A549 treated with AZD9567 at 1 μM for 4 hours (cell line): ENCODE results near the gene AGRN. TPM values are rescaled to one million over a fixed set of nuclear protein-coding genes. Genes with fewer than 3 reads are reported as not detected.

Experiments used
- total RNA-seq: library from RNA; stranded (reverse); fragments of 200-300 nt; extraction: Qiagen RNA extraction; gene quantifications from 5 replicates; pipeline ENCODE4 v1.2.3, GENCODE V29; 2022; ENCODE audit not compliant: insufficient read depth

The AGRN gene
- 89.2 to 121 TPM (median 120 TPM) in 5 replicates for total RNA-seq

GRCh38 chr1:1020000-1020404 lies at the start of gene AGRN:
Gene AGRN (plus strand): TSS chr1:1020120. CDS start chr1:1020173, 53 bp downstream.

GRCh38 chr1:981955-982558 lies 37.9 kb upstream of the AGRN start, which contains the start of gene PERM1:
Gene PERM1 (minus strand): TSS chr1:982093. CDS start chr1:981029, 1,064 bp downstream.

GRCh38 chr1:999725-1000356 lies 20.1 kb upstream of the AGRN start, which contains the start of gene HES4:
Gene HES4 (minus strand): TSS chr1:1000097. CDS start chr1:999973, 124 bp downstream.

DNA sequence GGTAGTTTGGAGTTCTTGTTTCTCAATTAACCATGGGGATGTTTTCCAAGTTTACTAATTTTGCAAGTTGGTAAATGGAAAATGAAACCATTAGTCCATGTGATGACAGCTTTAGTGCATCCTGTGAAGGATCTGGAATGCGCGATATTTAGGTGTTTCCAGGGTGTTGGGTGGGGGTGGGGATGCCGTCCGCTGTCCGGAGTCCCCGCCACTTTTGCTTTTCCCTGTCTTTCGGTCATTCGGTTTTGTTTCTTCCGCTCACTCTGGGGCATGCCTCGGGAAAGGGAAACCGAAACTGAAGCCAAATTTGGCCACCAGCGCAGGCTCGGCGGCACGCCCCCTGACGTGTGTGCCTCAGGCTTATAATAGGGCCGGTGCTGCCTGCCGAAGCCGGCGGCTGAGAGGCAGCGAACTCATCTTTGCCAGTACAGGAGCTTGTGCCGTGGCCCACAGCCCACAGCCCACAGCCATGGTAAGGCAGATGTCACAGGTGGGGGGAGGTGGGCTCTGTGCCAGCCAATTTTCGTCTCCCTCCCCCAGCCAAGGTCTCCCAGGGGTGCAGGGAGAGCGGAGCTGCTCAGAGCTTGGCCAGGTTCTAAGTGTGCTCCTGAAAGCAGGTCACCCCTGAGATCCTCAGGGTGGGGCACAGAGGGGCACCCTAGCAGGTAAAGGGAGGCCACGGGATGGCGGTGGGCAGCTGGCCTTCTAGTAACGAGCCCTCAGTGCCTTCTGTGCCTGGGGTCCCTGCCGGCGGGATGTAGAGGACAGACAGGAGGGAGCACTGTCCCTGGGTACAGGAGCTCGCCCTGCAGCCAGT lies 6.6 kb upstream of the AGRN start, which contains the start of gene ISG15:
ISG15 (plus strand) TSS at position 393 of the 817 bp plus-strand sequence; CDS start at position 470, 77 bp downstream.

GRCh38 chr1:1073743-1074587 lies 54.0 kb downstream of the AGRN start, which contains the start of gene RNF223:
Gene RNF223 (minus strand): TSS chr1:1074306. CDS start chr1:1072566, 1,740 bp downstream.

Other genes with a start within 250 kb of the AGRN start
- 12.9 to 25.0 TPM (median 23.4 TPM) in 5 replicates for gene SAMD11, start 96.2 kb upstream of the AGRN start, total RNA-seq
- gene NOC2L, start 60.9 kb upstream of the AGRN start, total RNA-seq, result 68.1 to 93.1 TPM (median 85.3 TPM) in 5 replicates
- gene KLHL17, start 59.5 kb upstream of the AGRN start, total RNA-seq, result 11.0 to 19.0 TPM (median 16.7 TPM) in 5 replicates
- gene PLEKHN1, start 53.6 kb upstream of the AGRN start, total RNA-seq, result 2.1 to 5.8 TPM (median 5.2 TPM) in 5 replicates
- gene PERM1, start 38.0 kb upstream of the AGRN start, total RNA-seq, result 0.05 to 0.37 TPM (median 0.09 TPM) in 3 of 5 replicates, not detected in the others
- gene HES4, start 20.0 kb upstream of the AGRN start, total RNA-seq, result 25.4 to 70.5 TPM (median 62.2 TPM) in 5 replicates
- gene ISG15, start 6.6 kb upstream of the AGRN start, total RNA-seq, result 6.9 to 26.4 TPM (median 19.1 TPM) in 5 replicates
- 0.30 to 0.42 TPM (median 0.36 TPM) in 4 of 5 replicates, not detected in the other for gene RNF223, start 54.2 kb downstream of the AGRN start, total RNA-seq
- gene C1orf159, start 96.0 kb downstream of the AGRN start, total RNA-seq, result 8.8 to 14.5 TPM (median 12.9 TPM) in 5 replicates
- not detected in 5 replicates for gene TTLL10, start 153.8 kb downstream of the AGRN start, total RNA-seq
- 0.09 to 0.20 TPM (median 0.12 TPM) in 3 of 5 replicates, not detected in the others for gene TNFRSF18, start 186.5 kb downstream of the AGRN start, total RNA-seq
- gene TNFRSF4, start 194.0 kb downstream of the AGRN start, total RNA-seq, result 0.07 to 0.21 TPM (median 0.10 TPM) in 3 of 5 replicates, not detected in the others
- 104 to 133 TPM (median 126 TPM) in 5 replicates for gene SDF4, start 211.9 kb downstream of the AGRN start, total RNA-seq
- 13.1 to 18.5 TPM (median 15.8 TPM) in 5 replicates for gene B3GALT6, start 212.1 kb downstream of the AGRN start, total RNA-seq
- gene C1QTNF12, start 226.6 kb downstream of the AGRN start, total RNA-seq, result 1.1 to 1.6 TPM (median 1.5 TPM) in 4 of 5 replicates, not detected in the other